MM.1S (cell line): Measurements from ENCODE around the gene SCAND1.

Source experiments
- DNase-seq: peaks from one replicate; pipeline ENCODE4 v3.0.0-alpha.2; 2015
- H2AFZ ChIP-seq: fragments of 300-600 bp; sonication (generic); 2 replicates; pipeline ENCODE4 v1.6.0; 2016; ENCODE audit warnings: antibody characterized with exemption, low read length
- H3F3A ChIP-seq: fragments of 300-600 bp; sonication (generic); 2 replicates; pipeline ENCODE4 v1.6.1; 2016; ENCODE audit warnings: mild to moderate bottlenecking, antibody characterized with exemption, low read length, moderate library complexity, mixed read lengths; ENCODE audit not compliant: insufficient read depth
- H3K27ac ChIP-seq: fragments of 300-600 bp; sonication (generic); 2 replicates; pipeline ENCODE4 v1.5.1; 2016; ENCODE audit warnings: mild to moderate bottlenecking, low read length
- H3K27me3 ChIP-seq: fragments of 300-600 bp; sonication (generic); replicated peaks from 2 replicates; pipeline ENCODE4 v1.6.0; 2016; ENCODE audit warnings: low read length; ENCODE audit not compliant: insufficient read depth
- H3K36me3 ChIP-seq: fragments of 300-600 bp; sonication (generic); replicated peaks from 2 replicates; pipeline ENCODE4 v1.6.1; 2016; ENCODE audit warnings: mild to moderate bottlenecking, low read length, mixed read lengths; ENCODE audit not compliant: insufficient read depth
- H3K4me1 ChIP-seq: fragments of 300-600 bp; sonication (generic); 2 replicates; pipeline ENCODE4 v1.6.1; 2016; ENCODE audit warnings: low read length, mixed read lengths
- H3K4me2 ChIP-seq: fragments of 300-600 bp; sonication (generic); 2 replicates; pipeline ENCODE4 v1.6.0; 2016; ENCODE audit warnings: low read depth, low read length
- H3K4me3 ChIP-seq: fragments of 300-600 bp; sonication (generic); 2 replicates; pipeline ENCODE4 v1.5.1; 2016; ENCODE audit warnings: low read length, mixed read lengths
- H3K79me2 ChIP-seq: fragments of 300-600 bp; sonication (generic); 2 replicates; pipeline ENCODE4 v1.6.1; 2016; ENCODE audit warnings: mixed run types, low read length, mixed read lengths
- H3K9ac ChIP-seq: fragments of 300-600 bp; sonication (generic); 2 replicates; pipeline ENCODE4 v1.6.1; 2016; ENCODE audit warnings: low read length, mixed read lengths
- H3K9me2 ChIP-seq: fragments of 300-600 bp; sonication (generic); replicated peaks from 2 replicates; pipeline ENCODE4 v1.6.1; 2016; ENCODE audit warnings: mild to moderate bottlenecking, low read length, mixed read lengths; ENCODE audit not compliant: insufficient read depth
- H3K9me3 ChIP-seq: fragments of 300-600 bp; sonication (generic); replicated peaks from 2 replicates; pipeline ENCODE4 v1.6.1; 2016; ENCODE audit warnings: mild to moderate bottlenecking, low read length, mixed read lengths; ENCODE audit not compliant: insufficient read depth
- H4K20me1 ChIP-seq: fragments of 300-600 bp; sonication (generic); 2 replicates; pipeline ENCODE4 v1.6.1; 2016; ENCODE audit warnings: mild to moderate bottlenecking, low read length, moderate library complexity, mixed read lengths; ENCODE audit not compliant: insufficient read depth
- EZH2 ChIP-seq: fragments of 300-600 bp; sonication (generic); optimal IDR thresholded peaks from 2 replicates; pipeline ENCODE3; 2017; ENCODE audit warnings: low read depth, mild to moderate bottlenecking, antibody characterized with exemption, low read length, mixed read lengths
- EZH2phosphoT487 ChIP-seq: fragments of 300-600 bp; sonication (generic); IDR thresholded peaks from 2 replicates; pipeline ENCODE4 v1.6.1; 2018; ENCODE audit warnings: antibody characterized with exemption, low read length
- TF ChIP-seq, protein P1 (sequence below): fragments of 300-600 bp; sonication (generic); IDR thresholded peaks from 2 replicates; pipeline ENCODE4 v1.5.1; 2016; ENCODE audit warnings: antibody characterized with exemption, low read length, mixed read lengths

The SCAND1 gene

DNA sequence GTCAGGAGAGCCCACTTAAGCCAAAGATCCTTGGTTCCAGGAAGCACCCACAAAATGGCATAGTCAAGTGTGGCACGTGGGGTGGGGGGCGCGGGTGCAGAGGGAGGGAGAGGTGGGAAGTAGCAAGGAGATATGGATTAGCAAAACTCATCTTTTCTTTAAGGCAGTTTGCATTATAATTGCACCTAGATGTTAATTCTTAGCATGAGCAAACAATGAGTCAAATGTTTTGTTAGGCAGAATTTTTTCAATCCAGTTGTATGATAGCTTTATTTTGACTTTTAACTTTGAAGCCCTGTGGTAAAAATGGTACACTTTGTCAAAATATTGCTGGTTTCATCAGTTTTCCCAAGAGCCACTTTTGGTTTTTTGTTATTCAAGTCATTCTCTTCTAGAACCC is 15.0 kb downstream of the SCAND1 start:
- H3K9me2 ChIP-seq, result no peaks in the 10 kb centered on the region
- DNase-seq, result no peak
- no peaks in the 10 kb centered on the region for H3K79me2 ChIP-seq
- H3K27ac ChIP-seq, result no peak overlapping the region
- H3F3A ChIP-seq, result no peaks in the 10 kb centered on the region
- TF ChIP-seq EZH2 (no peak), EZH2phosphoT487 (no peak)
- TF ChIP-seq, protein P1, sequence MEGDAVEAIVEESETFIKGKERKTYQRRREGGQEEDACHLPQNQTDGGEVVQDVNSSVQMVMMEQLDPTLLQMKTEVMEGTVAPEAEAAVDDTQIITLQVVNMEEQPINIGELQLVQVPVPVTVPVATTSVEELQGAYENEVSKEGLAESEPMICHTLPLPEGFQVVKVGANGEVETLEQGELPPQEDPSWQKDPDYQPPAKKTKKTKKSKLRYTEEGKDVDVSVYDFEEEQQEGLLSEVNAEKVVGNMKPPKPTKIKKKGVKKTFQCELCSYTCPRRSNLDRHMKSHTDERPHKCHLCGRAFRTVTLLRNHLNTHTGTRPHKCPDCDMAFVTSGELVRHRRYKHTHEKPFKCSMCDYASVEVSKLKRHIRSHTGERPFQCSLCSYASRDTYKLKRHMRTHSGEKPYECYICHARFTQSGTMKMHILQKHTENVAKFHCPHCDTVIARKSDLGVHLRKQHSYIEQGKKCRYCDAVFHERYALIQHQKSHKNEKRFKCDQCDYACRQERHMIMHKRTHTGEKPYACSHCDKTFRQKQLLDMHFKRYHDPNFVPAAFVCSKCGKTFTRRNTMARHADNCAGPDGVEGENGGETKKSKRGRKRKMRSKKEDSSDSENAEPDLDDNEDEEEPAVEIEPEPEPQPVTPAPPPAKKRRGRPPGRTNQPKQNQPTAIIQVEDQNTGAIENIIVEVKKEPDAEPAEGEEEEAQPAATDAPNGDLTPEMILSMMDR, result no peak
- H3K4me3 ChIP-seq, result no peak overlapping the region
- H3K27me3 ChIP-seq, result no peaks in the 10 kb centered on the region
- H3K36me3 ChIP-seq, result no peaks in the 10 kb centered on the region
- no peak overlapping the region for H3K4me2 ChIP-seq
- no peaks in the 10 kb centered on the region for H3K4me1 ChIP-seq
- H4K20me1 ChIP-seq, result no peaks in the 10 kb centered on the region
- no peak overlapping the region for H2AFZ ChIP-seq
- no peaks in the 10 kb centered on the region for H3K9me3 ChIP-seq
- H3K9ac ChIP-seq, result no peak overlapping the region

DNA sequence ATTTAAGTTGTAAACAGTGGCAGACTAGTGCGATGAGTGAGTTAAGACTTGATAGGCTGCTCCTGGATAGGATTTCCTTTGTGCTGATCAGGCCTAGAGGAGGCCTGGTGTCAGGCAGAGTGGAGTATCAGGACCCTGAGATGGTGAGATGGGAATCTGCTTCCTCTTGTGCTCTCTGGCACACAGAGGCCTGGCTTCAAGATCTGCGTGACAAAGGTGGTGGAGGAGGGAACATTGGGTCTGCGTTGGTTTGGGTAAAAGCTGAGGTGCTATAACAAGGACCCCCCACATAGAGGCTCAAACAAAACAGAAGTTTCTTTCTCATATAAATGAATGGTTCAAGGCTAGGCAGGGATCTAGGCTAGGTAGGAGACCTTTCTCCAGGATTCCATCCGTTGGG is 20.3 kb downstream of the SCAND1 start:
- H3K9me2 ChIP-seq, result no peaks in the 10 kb centered on the region
- H3K4me3 ChIP-seq, result no peak overlapping the region
- no peaks in the 10 kb centered on the region for H3K79me2 ChIP-seq
- H3K9ac ChIP-seq, result no peak overlapping the region
- H4K20me1 ChIP-seq, result no peaks in the 10 kb centered on the region
- DNase-seq, result no peak
- H3K4me1 ChIP-seq, result no peaks in the 10 kb centered on the region
- TF ChIP-seq EZH2, result no peak
- TF ChIP-seq EZH2phosphoT487, result no peak
- TF ChIP-seq, protein P1, result no peak
- H3K27ac ChIP-seq, result no peak overlapping the region
- H3K27me3 ChIP-seq, result no peaks in the 10 kb centered on the region
- no peaks in the 10 kb centered on the region for H3K9me3 ChIP-seq
- no peak overlapping the region for H2AFZ ChIP-seq
- no peaks in the 10 kb centered on the region for H3F3A ChIP-seq
- H3K4me2 ChIP-seq, result no peak overlapping the region
- no peaks in the 10 kb centered on the region for H3K36me3 ChIP-seq

DNA sequence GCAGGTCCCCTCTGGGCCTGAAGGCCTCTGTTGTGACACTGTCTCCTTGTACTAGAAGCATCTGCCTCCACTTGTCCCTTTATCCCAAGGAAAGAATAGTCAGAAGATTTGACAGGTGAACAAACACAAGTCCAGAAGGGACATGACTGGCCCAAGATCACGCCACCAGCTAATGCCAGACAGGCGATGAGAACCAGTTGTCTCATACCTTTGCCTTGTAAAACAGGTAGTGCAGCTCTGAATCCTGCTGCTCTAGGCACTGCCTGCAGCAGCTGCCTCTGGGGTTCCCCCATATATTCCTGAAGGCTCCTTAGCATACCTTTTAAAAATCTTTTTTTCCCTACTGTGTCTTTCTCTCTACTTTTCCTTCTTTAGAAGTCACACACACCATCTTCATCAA is 25.0 kb downstream of the SCAND1 start:
- H3K27me3 ChIP-seq, result no peaks in the 10 kb centered on the region
- no peak overlapping the region for H3K4me3 ChIP-seq
- H3K4me1 ChIP-seq, result no peaks in the 10 kb centered on the region
- 0 out of 2 replicates have a peak, but pooled peaks cover 2% of the 10 kb centered on the region for H3K36me3 ChIP-seq
- H2AFZ ChIP-seq, result no peak overlapping the region
- no peaks in the 10 kb centered on the region for H3K9me3 ChIP-seq
- H3K79me2 ChIP-seq, result no peaks in the 10 kb centered on the region
- no peaks in the 10 kb centered on the region for H3K9me2 ChIP-seq
- no peak overlapping the region for H3K4me2 ChIP-seq
- H4K20me1 ChIP-seq, result no peaks in the 10 kb centered on the region
- no peak overlapping the region for H3K9ac ChIP-seq
- no peak for TF ChIP-seq EZH2phosphoT487
- no peak for TF ChIP-seq EZH2
- TF ChIP-seq, protein P1, result no peak
- H3F3A ChIP-seq, result no peaks in the 10 kb centered on the region
- H3K27ac ChIP-seq, result no peak overlapping the region
- DNase-seq, result no peak
